GM18507 (cell line): Measurements from ENCODE around the gene ITGA3.
A peak's percentile ranks its signal among the peaks of the same experiment; 100 is the strongest.

Experiments
- DNase-seq: peaks from one replicate; pipeline ENCODE4 v3.0.0; 2011; ENCODE audit warnings: low read depth; ENCODE audit not compliant: insufficient read length; ENCODE audit errors: extremely low spot score
- FAIRE-seq: peaks from 2 replicates; lab custom pipeline; 2011; peaks lifted over from hg19 to GRCh38; lab: Jason Lieb, UNC

ITGA3 gene

GRCh38 chr17:50118076-50118827 lies 62.3 kb downstream of the ITGA3 start:
- DNase-seq (no peak), FAIRE-seq (no peak)

GRCh38 chr17:50118828-50119218 lies 62.9 kb downstream of the ITGA3 start:
- no peak for FAIRE-seq

GRCh38 chr17:50120475-50121253 lies 64.8 kb downstream of the ITGA3 start:
- no peak for DNase-seq
- FAIRE-seq, result no peak

More at GRCh38 chr17:50118828-50119218, 62.9 kb downstream of the ITGA3 start:
- DNase-seq, result no peak

DNA sequence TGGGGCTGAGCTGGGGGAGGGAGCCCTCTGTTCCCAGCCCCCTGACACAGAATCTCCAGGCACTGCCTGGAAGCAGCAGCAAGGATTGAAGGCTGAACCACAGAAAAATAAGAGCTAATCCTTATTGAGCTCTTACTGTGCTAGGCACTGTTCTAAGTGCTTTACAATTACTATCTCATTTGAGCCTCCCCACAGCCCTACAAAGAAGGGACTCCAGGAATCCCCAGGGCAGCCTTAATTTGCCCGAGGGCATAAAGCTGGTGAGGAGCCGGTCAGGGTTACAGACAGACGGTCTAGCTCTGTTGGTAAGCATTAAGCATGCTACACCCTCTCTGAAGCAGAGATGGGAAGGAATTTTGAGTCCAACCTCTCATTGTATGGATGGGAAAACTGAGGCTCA lies 67.0 kb downstream of the ITGA3 start:
- no peak for FAIRE-seq
- no peak for DNase-seq

DNA sequence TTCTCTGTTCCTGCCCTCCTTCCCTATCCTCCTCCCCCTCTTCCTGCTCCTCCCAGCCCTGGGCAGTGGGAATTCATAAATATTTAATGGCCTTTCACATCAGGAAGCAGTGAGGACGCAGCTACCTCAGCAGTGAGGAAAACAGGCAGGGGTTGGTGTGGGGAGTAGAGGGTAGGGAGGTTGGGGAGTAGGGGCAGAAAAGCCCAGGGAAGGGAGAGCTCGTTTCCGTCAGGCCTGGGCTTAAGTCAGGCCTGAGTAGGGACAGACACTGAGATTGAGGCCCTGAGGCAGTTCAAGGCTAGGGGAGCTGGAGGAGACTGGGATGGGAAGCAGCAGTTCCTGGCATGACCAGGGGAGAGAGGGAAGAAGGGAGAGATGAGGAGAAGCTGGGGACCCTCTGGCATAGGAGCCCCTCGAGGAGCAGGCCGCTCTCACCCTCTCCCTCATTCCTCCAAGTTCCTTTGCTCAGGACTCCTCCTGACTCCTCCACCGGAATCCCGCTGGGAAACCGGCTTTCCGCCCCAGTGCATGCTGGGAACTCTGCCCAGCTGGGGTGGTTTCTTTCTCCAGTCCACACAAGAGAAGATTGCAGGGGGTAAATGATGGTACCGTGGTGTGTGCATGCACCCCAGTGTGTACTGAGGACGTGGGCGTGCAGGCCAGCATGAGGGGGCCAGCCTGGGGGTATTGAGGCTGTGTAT lies 67.9 kb downstream of the ITGA3 start:
- FAIRE-seq, result no peak
- DNase-seq, result no peak

GRCh38 chr17:50125420-50125997 lies 69.6 kb downstream of the ITGA3 start:
- FAIRE-seq (no peak), DNase-seq (no peak)

- DNase-seq (no peak), FAIRE-seq (peak; percentile 74)
These were observed 71.9 kb downstream of the ITGA3 start for GRCh38 chr17:50127697-50128361.

DNA sequence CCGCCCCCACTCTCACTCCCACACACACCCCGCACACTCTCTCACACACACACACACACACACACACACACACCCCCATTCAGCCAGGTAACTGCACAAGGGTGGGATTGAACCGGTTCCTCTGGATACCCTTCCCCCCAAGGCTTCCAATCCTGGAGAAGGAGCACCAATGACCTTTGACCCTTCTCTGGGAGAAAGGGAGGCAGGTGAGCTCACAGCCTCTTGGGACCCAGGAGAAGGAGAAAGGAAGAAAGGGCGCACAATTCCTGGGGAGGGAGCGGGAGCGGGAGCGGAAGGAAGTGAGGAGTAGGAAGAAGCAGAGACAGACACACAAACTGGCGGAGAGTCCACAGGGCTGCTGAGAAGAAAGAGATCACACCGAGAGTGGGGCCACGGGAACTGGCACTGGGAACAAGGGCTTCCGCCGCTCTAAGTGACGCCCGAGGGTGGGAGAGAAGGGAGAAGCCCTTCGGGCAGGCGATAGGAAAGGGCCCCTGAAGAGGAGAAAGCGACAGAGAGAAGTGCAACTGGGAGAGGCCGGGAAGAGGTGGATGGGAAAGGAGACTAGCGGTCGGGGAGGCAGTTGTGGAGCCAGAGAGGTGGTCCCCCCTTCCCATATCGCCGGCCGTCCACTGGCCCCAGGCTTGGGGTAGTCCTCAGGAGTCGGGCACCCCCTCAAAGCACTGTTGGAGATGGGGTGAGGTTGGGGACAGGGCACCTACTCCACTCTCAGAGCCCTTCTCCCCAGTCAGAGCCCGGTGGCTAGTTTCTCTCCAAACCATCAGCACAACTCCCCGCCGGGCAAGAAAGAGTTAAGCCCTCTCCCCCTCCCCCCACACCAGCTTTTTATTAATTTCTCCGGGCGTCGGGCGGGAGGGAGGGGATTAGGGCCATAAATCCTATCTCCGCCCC lies 72.8 kb downstream of the ITGA3 start:
- DNase-seq (no peak), FAIRE-seq (no peak)

DNA sequence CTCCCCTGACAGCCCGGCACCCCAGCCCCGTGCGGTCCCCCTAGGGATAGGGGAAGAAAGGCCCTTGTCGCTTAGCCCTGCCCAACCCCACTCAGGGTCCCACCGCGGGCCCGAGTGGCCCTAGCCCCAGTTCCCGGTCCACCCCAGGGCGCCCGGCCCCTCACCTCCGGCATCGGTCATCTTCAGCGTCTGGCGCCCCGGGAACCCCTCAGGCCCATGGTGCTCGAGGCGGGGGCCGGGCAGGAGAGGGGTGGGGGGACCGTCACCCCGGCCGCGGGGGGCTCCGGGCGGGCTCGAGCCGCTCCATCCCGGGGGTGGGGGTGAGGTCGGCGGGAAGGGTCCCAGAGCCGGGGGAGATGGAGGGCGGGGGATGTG lies 73.4 kb downstream of the ITGA3 start:
- DNase-seq (no peak), FAIRE-seq (no peak)

- DNase-seq (no peak), FAIRE-seq (no peak)
These were observed 74.0 kb downstream of the ITGA3 start, which contains the start of gene SAMD14 for GRCh38 chr17:50129728-50130558. TSS of gene SAMD14 (minus strand) at chr17:50130160. CDS start at chr17:50124959, 5,201 bp downstream.

- FAIRE-seq, result no peak
- DNase-seq, result no peak
These were observed 74.8 kb downstream of the ITGA3 start for GRCh38 chr17:50130559-50131305.

DNA sequence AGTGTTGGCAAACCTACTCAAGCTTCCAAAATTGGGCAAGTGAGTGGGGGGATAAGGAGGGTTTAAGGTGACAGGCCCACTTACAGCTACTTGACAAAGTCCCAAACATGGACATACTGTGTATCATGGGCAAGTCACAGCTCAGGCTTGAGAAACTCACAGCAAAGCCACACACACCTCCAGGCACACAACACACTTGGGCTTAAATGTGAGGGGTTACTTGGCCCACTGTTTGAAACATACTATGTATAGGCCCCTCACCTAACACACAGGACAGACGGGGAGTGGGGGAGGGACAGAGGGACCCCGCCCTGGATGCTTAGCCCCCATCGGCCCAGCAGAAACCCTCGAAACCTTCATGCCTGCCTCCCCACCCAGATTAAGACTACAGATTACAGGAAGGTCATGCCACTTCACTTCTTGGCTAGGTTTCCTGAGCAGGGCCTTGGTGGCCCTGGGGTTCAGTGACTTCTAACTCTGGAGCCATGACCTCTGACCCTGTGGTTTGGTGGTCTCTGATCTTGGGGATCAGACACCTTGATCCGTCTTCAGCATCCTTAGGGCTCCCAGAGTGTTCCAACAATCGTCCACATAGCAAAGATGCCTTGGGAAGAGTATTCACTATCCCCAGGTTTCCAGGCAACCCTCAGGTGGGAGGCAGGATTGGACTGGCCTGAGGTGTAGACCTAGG lies 76.3 kb downstream of the ITGA3 start:
- DNase-seq (no peak), FAIRE-seq (no peak)

DNA sequence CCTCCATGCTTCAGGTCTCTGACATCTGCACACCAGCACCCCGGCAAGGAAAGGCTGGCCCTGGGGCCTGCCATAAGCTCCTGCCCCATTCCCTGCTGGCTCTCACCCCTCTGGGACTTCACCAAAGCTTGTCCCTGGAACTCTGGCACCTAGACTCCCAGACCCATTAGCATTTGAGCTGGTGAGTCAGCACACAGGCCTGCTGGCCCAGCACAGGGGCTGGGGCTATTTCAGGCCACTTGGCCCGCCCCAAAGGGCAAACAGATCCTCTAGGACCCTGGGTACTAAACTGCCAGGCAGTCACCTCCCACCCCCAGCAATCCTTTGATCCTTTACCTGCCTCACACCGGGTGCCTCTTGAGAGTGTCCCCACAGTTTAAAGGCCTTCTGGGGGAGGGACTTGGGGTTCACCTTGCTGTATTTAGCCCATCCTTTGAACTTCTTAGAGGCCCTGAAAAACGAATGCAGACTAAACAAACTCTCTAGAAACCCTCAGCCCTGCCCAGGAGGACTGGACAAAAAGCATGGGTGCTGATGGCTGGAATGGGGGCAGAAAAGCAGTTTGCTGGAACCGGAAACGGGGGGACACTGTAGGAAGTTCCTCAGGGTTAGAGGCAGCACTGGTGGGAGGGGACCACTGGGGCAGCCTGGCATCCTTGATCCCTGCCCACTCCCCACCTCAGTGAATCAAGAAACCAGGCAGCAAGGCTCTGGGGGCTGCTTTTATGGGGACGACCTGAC lies 77.3 kb downstream of the ITGA3 start:
- no peak for DNase-seq
- no peak for FAIRE-seq

DNA sequence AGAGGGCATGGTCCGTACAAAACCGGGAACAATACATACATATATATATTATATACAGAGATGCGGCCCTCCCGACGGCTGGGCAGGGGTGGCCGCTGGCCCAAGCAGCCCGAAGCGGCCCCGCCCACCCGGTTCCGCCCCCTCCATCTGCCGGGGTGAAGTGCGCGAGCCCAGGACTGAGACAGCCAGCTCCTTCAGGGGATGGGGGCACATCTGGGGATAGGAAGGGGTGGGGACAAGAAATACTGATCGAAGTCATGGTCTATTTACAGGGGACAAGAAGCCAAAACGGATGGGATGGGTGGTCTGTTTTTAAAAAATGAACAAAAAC lies 77.8 kb downstream of the ITGA3 start:
- DNase-seq, result no peak
- no peak for FAIRE-seq

DNA sequence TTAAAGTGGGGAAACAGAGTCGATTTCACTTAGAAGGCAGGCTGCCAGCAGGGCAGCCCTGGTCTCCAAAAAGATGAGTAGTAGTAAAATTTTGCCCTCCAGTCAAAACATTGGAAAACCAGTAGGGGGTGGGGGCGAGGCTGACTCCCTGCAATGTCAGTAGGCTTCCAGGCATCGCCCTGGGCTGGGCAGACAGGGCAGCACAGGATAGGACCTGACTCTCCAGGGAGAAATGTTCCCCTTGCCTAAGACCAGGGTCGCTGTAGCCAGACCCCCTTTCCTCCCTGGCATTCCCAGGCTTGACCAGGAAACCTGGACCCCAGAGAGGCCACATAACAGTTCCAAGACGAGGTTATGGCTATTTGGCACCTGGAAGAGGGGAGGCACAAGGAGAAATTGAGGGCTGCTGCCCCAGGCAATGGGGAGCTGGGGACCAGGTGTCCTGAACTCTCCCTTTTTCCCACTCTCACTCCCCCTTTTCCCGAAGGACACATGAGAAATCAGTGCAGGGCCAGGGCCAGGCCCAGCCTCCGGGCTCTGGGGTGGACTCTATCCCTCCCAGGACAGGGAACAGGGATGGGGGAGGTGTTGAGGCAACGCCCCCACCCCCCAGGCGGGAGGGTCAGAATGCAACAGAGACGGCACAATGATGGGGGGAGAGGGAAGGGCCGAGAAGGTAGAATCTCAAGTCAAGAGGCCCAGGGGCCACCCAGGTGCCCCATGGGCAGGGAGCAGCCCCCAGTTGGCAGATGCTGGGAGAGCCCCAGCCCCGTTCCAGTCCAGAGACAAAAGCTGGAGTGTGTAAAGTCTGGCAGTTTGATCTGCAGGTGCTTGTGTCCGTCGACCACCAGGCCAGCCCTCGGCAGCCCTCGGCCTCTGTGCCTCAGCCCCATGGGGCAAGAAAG lies 78.5 kb downstream of the ITGA3 start:
- no peak for FAIRE-seq

More for the DNA sequence above, 78.5 kb downstream of the ITGA3 start:
- DNase-seq, result no peak
